ENCODE data around the gene RAB10. TPM values are rescaled to one million over a fixed set of nuclear protein-coding genes. Genes with fewer than 3 reads are reported as not detected.
"Not testable (repeated sequence)": the region's sequence is repeated elsewhere in the genome, so short reads cannot be mapped to it uniquely, and the experiment has no call there.

Gene RAB10
- total RNA-seq, 4 donors from 2014 or later, result 61.9 to 95.6 (median 85.1) TPM

- DNase-seq, result no peak
- no peak for TF ChIP-seq CTCF (IDR thresholded peaks at IDR 0.05)
- no peak for TF ChIP-seq POLR2A (IDR thresholded peaks at IDR 0.05)
- Histone ChIP-seq H3K9me3 (no peaks in the 10 kb centered on the region), H3K36me3 (peaks cover 0 to 6% (median 0%) of the 10 kb centered on the region in 3 donors), H3K4me1 (peaks cover 0 to 4% (median 0%) of the 10 kb centered on the region in 4 donors), H3K4me3 (no peak overlapping the region), H3K27ac (no peak overlapping the region), H3K27me3 (no peaks in the 10 kb centered on the region)
Measured at GRCh38 chr2:26089337-26089736, 55.5 kb downstream of the RAB10 start.

- TF ChIP-seq CTCF (IDR thresholded peaks at IDR 0.05) (no peak), POLR2A (IDR thresholded peaks at IDR 0.05) (no peak)
- H3K36me3 ChIP-seq, result peaks cover 0 to 10% (median 0%) of the 10 kb centered on the region in 3 donors
- no peaks in the 10 kb centered on the region for H3K27me3 ChIP-seq
- H3K9me3 ChIP-seq, result no peaks in the 10 kb centered on the region
- no peak overlapping the region for H3K27ac ChIP-seq
- H3K4me1 ChIP-seq, result peaks cover 0 to under 1% (median 0%) of the 10 kb centered on the region in 4 donors
- DNase-seq, result no peak
- no peak overlapping the region for H3K4me3 ChIP-seq
Measured at GRCh38 chr2:26095758-26096157, 61.9 kb downstream of the RAB10 start.

GRCh38 chr2:26099933-26100332, 66.0 kb downstream of the RAB10 start:
- H3K9me3 ChIP-seq, result no peaks in the 10 kb centered on the region
- H3K4me1 ChIP-seq, result no peaks in the 10 kb centered on the region
- H3K36me3 ChIP-seq, result peaks cover 0 to 6% (median 0%) of the 10 kb centered on the region in 3 donors
- TF ChIP-seq CTCF (IDR thresholded peaks at IDR 0.05) (no peak), POLR2A (IDR thresholded peaks at IDR 0.05) (no peak)
- DNase-seq, result no peak
- no peak overlapping the region for H3K4me3 ChIP-seq
- H3K27me3 ChIP-seq, result no peaks in the 10 kb centered on the region
- no peak overlapping the region for H3K27ac ChIP-seq

GRCh38 chr2:26100384-26100783, 66.5 kb downstream of the RAB10 start:
- Histone ChIP-seq H3K9me3 (no peaks in the 10 kb centered on the region), H3K36me3 (peaks cover 0 to 6% (median 0%) of the 10 kb centered on the region in 3 donors), H3K27me3 (no peaks in the 10 kb centered on the region), H3K4me1 (no peaks in the 10 kb centered on the region), H3K4me3 (no peak overlapping the region), H3K27ac (no peak overlapping the region)
- no peak for TF ChIP-seq POLR2A (IDR thresholded peaks at IDR 0.05)
- no peak for TF ChIP-seq CTCF (IDR thresholded peaks at IDR 0.05)
- no peak for DNase-seq

- DNase-seq, result no peak
- H3K27me3 ChIP-seq, result no peaks in the 10 kb centered on the region
- H3K27ac ChIP-seq, result no peak overlapping the region
- H3K9me3 ChIP-seq, result no peaks in the 10 kb centered on the region
- no peaks in the 10 kb centered on the region for H3K4me1 ChIP-seq
- peaks cover 0 to 6% (median 0%) of the 10 kb centered on the region in 3 donors for H3K36me3 ChIP-seq
- no peak overlapping the region for H3K4me3 ChIP-seq
- TF ChIP-seq CTCF (IDR thresholded peaks at IDR 0.05) (no peak), POLR2A (IDR thresholded peaks at IDR 0.05) (no peak)
Measured at GRCh38 chr2:26103752-26104151, 69.9 kb downstream of the RAB10 start.

- not testable (repeated sequence) for H3K27ac ChIP-seq, DNase-seq, H3K4me1 ChIP-seq, H3K4me3 ChIP-seq, H3K27me3 ChIP-seq, H3K9me3 ChIP-seq
- H3K36me3 ChIP-seq, result peaks cover 0 to 35% (median 0%) of the 10 kb centered on the region in 3 donors
Measured at GRCh38 chr2:26108701-26109100, 74.8 kb downstream of the RAB10 start.

All from Peyer's patch (tissue), 4 donors.